GM10266 (cell line): ENCODE results near the gene ABCA13.

Source experiments
- DNase-seq: peaks from one replicate; pipeline ENCODE4 v3.0.0; 2012; ENCODE audit errors: extremely low spot score
- TF ChIP-seq, protein P1 (sequence below): IDR thresholded peaks from 2 replicates; pipeline ENCODE4 v1.5.1; 2012; ENCODE audit warnings: mild to moderate bottlenecking, low read depth; ENCODE audit not compliant: control insufficient read depth, insufficient read depth; ENCODE audit errors: missing control alignments

ABCA13 gene

DNA sequence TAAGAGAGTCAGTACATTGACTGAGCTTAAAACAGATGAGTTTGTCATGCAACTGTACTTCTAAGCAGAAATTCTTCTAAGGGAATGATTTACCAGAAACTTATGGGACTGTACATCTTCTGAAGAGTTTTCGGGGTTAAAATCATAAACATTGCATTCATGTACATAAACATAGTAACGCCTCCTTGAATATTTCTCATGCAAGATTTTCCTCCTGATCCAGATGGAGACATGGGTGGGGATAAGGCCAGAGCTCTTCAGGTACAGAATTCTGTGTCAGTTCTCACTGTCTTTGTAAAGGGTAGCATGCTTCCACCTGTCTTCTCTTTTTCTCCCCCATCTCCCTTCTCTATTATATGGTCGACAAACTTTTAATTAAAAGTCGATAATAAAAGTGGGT is 335.3 kb downstream of the ABCA13 start:
- TF ChIP-seq, protein P1, sequence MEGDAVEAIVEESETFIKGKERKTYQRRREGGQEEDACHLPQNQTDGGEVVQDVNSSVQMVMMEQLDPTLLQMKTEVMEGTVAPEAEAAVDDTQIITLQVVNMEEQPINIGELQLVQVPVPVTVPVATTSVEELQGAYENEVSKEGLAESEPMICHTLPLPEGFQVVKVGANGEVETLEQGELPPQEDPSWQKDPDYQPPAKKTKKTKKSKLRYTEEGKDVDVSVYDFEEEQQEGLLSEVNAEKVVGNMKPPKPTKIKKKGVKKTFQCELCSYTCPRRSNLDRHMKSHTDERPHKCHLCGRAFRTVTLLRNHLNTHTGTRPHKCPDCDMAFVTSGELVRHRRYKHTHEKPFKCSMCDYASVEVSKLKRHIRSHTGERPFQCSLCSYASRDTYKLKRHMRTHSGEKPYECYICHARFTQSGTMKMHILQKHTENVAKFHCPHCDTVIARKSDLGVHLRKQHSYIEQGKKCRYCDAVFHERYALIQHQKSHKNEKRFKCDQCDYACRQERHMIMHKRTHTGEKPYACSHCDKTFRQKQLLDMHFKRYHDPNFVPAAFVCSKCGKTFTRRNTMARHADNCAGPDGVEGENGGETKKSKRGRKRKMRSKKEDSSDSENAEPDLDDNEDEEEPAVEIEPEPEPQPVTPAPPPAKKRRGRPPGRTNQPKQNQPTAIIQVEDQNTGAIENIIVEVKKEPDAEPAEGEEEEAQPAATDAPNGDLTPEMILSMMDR, result no peak
- DNase-seq, result no peak

GRCh38 chr7:48511080-48511479 is 339.8 kb downstream of the ABCA13 start:
- no peak for DNase-seq
- TF ChIP-seq, protein P1, result no peak

DNA sequence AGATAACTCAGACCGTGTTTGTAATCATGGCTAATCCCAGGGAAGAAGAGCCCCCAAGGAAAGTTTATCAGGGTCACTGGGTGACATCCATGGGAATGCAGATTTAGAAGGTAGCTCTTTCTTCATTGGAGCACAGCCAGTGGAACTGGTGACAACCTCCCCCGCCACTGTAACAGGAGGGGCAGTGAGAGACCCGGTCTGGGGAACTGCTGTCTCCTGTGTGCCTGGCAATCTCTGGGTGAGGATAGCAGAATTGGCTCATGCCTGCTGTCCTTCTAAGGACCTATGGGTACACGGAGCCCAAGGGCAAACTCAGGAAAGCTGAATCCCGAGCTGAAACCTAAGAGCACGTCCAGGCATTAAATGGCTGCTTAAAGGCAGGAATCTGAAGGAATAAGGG is 341.6 kb downstream of the ABCA13 start:
- DNase-seq, result no peak
- TF ChIP-seq, protein P1, result no peak

- DNase-seq, result no peak
- TF ChIP-seq, protein P1, result no peak
These were observed 343.9 kb downstream of the ABCA13 start for GRCh38 chr7:48515171-48515570.

DNA sequence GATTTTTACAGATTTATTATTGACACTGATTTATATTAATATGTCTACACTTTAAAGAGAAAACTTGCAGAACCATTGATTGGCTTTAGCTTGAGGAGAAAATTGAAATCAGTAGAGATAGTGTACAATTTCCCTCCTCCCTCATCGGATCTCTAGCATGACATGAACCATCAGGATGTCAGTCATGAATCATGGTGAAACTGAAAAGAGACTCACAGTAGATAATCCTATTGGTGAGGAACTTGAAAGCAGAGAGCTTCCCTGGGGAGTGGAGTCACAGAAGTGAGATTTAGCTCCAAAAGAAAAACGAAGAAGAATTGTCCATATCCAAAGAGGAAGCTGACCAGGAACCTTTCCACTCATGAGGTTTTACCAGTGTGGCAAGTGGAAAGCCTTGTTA is 346.8 kb downstream of the ABCA13 start:
- TF ChIP-seq, protein P1, result no peak
- no peak for DNase-seq

- TF ChIP-seq, protein P1, result no peak
These were observed 351.4 kb downstream of the ABCA13 start for GRCh38 chr7:48522692-48523091.

GRCh38 chr7:48525736-48526732 is 354.8 kb downstream of the ABCA13 start:
- DNase-seq, result no peak
- TF ChIP-seq, protein P1, result no peak

More at GRCh38 chr7:48522692-48523091, 351.4 kb downstream of the ABCA13 start:
- no peak for DNase-seq
